Fibroblast of skin of abdomen (primary cell): Measurements from ENCODE around the gene SH3RF1.
A peak's percentile ranks its signal among the peaks of the same experiment; 100 is the strongest.

ENCODE experiments used
- DNase-seq: peaks from one replicate; pipeline ENCODE4 v3.0.0-alpha.2; 2013

SH3RF1 gene

DNA sequence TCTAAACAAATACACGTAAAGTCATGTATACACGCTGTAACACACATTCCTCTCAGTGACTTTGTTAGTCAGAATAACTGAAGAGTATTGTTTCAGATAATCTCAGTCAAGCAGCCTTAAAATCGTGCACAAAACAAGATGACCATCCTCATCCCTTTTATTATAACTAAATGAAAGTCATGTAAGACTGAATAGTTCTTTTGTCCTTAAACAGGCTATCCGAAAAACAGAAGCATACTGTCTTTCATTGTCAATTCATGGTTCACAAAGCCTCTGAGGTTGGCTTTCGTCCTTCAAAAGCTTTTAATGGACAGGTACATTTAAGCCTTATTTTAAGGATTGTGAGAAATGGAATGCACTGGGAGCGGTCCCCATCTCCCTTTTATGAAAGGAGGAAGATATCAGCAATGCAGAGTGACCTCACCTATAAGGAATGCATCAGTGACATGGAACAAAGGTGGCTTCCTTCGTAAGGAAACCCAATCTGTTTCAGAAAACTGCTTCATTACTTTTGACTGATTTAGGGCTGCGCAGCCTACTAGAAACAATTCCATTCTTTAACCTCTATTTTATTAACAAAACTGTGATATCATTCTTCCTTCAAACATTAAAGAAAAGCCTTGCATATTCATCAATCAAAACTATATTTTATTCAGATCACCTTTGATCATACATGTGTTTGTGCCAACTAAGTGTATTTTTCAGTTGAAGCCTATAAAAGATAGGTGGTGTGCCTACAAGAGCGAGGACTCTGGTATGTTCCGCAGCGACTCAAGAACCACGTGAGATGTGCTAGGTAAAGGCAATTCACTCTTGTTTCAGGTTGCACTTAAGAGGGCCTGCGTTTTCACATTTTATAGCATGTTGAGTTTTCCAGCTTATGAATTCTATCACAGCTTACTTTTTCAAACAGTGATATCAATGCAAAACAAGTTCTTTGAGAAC lies 19.2 kb downstream of the SH3RF1 start:
- no peak for DNase-seq

DNA sequence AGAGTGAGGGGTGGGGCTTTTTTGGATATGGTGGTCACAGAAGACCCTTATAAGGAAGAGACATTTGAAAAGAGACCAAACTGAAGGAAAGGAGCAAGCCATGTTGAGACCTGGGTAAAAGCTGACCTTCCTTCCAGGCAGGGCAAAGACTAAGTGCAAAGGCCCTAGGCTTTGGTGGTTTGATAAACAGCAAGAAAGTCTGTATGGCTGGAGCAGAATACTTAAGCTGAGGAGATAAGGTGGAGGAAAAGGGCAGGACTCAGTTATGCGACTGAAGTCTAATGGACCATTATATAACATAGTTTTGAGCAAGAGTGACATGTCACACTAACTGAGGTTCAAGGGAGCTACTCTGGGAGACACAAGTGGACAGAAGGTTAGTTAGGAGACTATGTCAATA lies 20.0 kb downstream of the SH3RF1 start:
- DNase-seq: no peak

- DNase-seq: no peak
Measured at GRCh38 chr4:169249999-169250398, 20.8 kb downstream of the SH3RF1 start.

GRCh38 chr4:169249214-169249973 lies 21.4 kb downstream of the SH3RF1 start:
- peak; percentile 42 for DNase-seq

DNA sequence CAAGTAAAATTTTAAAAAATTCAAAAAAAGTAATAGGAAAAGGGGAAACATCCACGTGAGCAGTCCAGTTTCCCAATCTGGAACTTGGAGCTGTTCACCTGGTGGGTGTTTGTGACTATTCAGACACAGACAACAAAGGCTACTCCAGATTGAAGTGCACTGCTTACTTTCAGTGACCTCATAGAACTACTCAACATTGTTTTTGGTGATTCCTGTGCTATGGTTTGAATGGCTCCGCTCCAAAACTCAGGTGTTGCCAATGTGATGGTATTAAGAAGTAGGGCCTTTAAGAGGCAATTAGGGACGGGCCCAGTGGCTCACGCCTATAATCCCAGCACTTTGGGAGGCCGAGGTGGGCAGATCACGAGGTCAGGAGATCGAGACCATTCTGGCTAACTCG lies 22.1 kb downstream of the SH3RF1 start:
- DNase-seq: no peak

DNA sequence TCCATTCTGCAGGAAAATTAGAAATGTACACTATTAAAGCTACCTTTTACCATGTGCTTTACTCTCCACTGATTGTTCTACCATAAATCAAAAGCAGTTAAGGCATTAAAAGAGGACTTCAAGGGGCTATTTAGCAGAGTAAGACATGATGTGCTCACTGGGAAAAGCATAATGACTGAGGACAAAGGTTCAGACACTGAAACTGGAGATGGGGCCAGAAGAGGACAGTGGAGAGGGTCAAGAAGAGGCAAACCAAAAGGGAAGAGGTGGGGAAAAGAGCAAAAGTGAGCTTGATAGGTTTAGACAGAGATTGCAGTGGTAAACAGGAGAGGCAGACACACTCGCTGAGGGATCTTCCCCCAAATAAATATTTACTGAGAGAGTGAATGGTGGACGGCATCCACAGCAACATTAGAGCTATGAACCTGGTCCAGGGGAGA lies 23.8 kb downstream of the SH3RF1 start:
- no peak for DNase-seq

DNA sequence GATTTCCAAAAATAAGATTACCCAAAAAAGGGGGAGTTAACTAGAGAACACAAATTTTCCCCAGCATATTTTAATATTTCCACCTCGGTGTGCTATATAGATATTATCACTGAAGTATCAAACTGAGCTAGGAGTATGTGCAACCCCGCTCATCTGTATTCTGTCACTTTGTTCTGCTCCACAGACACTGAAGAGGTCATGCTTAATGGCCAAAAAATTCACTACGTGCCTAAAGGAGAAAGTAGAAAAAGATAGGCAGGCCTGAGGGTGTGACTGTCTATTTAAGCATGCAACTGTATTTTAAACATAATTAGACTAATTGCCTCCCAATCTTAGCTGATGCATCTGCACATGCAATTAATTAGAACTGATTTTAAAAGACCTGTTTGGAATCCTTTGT lies 24.5 kb downstream of the SH3RF1 start:
- DNase-seq: no peak

DNA sequence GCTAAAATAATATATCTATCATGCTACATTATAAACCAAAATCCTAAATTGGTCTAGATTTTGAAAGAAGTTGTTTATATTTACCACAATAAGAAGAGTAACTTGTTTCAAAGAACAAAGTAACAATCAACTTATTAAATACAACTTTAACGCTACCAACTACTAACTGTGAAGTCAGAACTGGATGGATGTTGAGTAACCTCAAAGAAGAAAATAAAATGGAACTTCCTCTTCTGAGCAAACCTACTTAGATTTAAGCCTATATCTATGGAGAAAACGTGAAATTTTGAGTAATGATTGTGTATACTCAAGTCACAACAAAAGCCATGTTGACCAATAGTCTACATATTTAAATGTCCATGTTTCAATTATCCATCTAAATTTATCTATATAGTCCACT lies 25.7 kb downstream of the SH3RF1 start:
- DNase-seq: no peak

GRCh38 chr4:169243825-169244609 lies 26.7 kb downstream of the SH3RF1 start:
- DNase-seq: peak; percentile 63

DNA sequence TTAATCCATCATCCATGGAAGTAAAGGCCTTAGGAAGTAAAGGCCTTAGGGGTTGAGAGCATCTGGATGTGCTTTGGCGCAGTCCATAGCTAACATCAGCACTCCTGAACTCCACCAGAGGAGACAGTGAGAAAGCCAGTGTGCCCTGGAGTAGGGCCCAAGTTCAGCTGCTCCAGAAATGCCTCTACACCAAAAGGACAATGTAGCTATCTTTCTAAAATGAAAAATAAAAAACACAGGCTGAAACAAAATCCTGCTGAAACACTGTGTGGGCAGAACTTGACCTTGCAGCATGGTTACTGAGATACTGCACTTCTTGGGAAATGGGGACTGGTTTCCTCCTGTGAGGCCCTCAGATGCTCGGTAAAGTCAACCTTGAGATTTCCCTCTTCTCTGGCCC lies 29.3 kb downstream of the SH3RF1 start:
- DNase-seq: no peak

- no peak for DNase-seq
Measured at GRCh38 chr4:169239221-169239905, 31.4 kb downstream of the SH3RF1 start.

DNA sequence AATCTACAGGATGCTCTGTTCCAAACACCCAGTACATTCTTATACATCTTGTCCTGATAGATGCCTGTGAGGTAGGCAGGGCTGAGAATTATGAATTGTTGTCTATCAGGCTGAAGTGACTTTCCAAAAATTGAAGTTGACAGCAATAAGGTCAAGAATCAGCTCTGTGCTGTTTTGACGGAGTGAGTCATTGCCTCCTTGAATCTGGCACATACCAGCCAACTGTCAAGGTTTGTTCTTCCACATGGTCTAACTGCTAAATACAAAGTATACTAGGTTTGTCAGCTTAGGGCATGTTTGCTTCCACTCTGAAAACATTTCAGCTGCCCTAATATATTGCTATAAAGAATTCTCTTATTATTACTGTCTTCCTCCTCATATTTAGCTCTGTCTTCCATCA lies 32.3 kb downstream of the SH3RF1 start:
- DNase-seq: peak; percentile 43

- no peak for DNase-seq
Measured at GRCh38 chr4:169236873-169237626, 33.7 kb downstream of the SH3RF1 start.

GRCh38 chr4:169236078-169236477 lies 34.7 kb downstream of the SH3RF1 start:
- no peak for DNase-seq

- no peak for DNase-seq
Measured at GRCh38 chr4:169234137-169234855, 36.5 kb downstream of the SH3RF1 start.

GRCh38 chr4:169233691-169234090 lies 37.1 kb downstream of the SH3RF1 start:
- no peak for DNase-seq

DNA sequence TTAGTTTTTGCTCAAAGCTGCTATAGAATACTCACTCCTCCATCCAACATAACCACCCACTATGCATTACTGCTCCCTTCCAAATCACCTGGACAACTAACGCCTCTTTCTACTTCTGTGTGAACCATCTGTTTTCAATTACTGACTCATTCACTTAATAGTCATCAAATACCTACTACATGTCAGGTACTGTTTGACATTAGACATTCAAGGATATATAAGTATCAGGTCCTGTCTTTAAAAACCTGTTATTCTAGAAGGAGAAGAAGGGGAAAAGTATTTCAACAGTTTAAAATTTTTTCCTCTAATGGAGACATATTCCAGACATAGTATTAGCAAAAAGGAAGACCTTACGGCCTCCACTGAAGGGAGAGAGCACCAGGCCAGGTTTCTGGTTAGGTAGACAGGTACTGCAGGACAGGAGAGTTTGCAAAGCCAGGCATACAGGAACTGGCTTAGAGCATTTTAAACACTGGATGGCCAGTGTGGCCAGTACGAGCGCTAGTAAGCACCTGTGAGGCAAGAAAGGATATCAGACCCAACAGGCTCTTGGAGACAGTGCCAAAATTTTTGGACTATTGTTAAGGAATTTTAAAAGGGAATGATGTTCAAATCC lies 39.0 kb downstream of the SH3RF1 start:
- no peak for DNase-seq

- DNase-seq: peak; percentile 96
Measured at GRCh38 chr4:169229571-169230028, 41.2 kb downstream of the SH3RF1 start.

GRCh38 chr4:169228076-169228475 lies 42.7 kb downstream of the SH3RF1 start:
- DNase-seq: no peak

DNA sequence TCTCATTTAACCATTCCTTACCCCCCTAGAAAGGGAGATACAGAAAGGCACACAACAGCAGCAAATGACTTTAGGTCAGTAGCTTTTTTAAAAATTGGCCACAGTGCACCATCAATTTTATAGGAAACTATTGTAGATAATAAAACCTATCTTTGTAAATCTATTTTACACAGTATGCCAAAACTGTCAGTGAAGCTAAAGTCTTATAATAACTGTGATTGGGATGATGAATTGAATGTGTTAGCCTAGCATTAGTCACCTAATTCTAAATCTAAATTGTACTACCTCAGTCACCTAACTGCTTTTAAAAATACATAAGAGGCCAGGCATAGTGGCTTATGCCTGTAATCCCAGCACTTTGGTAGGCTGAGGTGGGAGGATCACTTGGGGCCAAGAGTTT lies 44.2 kb downstream of the SH3RF1 start:
- no peak for DNase-seq
